Brain pericyte (primary cell): Measurements from ENCODE around the gene L3MBTL4.

ENCODE experiments used
- DNase-seq: peaks from one replicate; pipeline ENCODE4 v3.0.0-alpha.2; 2012; ENCODE audit warnings: low read depth, low spot score

L3MBTL4 gene

DNA sequence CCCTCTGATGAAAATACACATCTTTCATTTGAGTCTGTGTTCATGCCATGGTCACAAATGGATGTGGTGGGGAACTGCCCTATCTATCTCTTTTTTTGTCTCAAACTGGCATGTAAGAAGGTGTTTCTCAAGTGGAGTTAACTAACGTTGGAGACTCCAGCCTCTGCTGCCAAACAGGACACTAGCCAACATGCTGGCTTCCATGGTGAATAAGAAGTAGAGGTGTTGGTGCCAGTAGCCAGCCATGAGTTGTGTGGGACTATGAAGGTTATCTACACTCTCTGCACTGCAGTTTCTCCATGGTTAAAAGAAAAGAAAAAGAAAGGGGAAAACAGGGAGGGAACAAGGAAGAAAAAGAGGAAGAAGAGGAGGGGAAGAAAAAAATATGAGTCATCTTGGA is 370.4 kb downstream of the L3MBTL4 start:
- DNase-seq, result no peak

DNA sequence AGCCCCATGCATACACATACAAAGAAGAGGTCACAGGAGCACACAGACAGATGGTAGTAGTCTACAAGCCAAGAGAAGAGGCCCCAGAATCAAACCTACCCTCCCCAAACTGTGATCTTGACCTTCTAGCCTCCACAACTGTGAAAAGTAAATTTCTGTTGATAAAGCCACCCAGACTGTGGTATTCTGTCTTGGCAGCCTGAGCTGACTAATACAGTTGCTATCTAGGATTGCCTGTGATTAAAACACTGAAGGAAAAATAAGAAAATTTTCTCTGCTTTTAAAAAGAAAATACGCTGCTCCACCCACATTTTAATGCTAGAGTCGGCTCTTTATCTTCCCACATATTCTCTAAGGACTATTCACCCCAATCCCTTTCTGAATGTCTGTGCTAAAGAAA is 375.7 kb downstream of the L3MBTL4 start:
- DNase-seq, result no peak

DNA sequence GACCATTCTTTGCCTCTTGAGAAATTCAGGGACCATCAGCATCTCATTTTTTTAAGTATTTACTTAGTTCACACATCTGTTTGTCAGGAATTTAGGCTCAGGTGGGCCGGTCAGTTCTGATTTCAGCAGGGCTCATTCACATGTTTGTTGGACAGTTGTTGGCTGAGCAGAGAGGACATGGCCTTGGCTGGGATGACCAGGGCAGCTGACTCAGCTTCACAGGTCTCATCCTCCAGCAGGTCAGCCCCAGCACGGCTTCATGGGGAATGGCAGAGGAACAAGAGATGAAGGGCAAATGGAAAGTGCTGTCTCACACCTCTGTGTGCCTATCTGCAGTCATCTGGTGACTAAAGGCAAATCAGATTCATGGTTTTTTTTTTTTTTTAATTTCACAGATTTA is 383.3 kb downstream of the L3MBTL4 start:
- DNase-seq, result no peak

DNA sequence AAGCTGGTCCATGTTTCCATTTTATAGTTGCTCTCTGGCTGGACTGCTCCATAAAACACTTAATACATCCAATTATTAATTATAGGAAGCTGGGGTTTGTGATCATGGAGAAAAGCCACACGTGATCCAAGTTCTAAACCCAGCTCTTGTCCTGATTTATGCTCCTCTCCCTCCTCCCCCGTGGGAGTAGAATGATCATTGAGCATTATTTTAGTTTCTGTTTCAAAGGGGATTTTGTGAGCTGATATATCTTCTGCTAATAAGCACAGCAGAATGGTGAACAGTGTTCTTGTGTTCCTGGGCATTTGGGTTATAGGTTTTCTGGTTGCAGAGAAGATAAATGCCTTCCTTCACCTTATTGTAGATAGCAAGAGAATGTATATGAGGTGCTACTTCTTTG is 383.7 kb downstream of the L3MBTL4 start:
- no peak for DNase-seq

DNA sequence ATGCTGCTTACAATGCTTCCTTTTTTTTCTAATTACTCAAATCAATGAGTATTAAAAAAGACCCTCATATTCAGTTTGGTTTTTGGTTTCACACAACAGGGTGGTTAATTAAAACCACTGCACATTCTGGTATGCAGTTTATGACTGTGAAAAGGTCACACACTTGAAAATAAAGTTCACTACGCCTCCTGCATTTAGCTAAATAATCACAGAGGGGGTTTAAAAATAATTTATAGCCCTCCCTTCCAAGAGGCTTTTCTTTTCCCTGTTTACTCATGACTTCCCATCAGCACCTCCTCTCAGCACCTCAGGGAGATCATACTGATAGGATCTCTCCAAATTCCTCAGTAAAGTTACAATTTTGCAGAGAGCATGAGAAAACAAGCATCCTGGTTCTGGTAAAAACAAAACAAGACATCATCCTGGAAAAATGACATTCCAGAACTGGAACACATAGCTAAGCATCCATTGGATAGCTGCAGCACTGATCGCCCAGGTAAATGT is 389.9 kb downstream of the L3MBTL4 start:
- no peak for DNase-seq

DNA sequence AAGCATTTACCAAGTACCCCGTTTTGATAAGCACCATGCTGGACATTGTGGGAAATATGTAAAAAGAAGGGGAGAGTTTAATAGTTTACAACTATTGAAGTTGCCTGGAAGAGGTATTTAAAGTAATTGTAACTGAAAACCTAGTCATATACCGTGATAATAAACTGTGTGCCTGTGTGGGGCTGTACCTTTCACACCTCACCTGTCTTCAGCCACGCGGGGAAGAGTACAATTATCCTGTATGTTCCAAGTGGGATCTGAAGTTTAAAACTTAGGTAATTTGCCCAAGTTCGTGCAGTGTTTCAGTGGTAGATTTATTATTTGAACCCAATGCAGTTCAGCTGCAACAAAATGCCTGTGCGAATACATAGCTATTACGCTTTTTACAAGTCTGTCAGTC is 391.2 kb downstream of the L3MBTL4 start:
- no peak for DNase-seq

DNA sequence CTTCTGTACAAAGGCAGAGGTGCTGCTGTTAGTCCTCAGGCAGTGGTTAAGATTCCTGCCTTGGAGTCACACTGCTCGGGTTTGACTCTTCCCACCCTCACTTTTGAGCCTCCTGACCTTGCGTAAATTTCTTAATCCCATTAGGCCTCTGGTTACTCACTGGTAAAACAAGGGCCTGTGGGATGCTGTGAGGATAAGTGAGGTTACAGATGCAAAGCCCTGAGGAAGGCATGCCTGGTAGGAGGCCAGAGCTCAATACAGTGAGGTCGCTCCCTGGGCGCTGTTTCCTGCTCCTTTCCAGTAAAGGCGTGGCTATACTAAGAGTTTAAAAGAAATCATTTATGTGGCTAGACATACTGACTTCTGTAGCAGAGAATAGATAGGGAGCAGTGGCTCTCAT is 391.9 kb downstream of the L3MBTL4 start:
- DNase-seq, result peak; percentile 29

DNA sequence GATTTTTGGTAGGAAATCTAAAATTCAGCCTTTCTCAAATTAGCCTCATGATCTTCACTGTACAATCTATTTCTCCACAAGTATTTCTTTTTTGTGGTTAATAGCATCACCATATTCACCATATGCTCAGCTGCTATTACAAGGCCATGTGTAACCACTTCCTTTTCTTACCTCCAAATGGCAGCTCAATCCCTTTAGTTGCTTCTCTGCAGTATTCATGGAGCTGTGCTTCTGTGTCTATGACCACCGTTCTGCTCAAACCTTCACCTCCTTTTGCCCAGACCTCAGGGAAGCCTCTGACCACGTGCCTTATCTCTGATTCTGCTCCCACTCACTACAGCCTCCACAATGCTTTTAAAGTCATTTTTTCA is 392.7 kb downstream of the L3MBTL4 start:
- DNase-seq, result no peak

DNA sequence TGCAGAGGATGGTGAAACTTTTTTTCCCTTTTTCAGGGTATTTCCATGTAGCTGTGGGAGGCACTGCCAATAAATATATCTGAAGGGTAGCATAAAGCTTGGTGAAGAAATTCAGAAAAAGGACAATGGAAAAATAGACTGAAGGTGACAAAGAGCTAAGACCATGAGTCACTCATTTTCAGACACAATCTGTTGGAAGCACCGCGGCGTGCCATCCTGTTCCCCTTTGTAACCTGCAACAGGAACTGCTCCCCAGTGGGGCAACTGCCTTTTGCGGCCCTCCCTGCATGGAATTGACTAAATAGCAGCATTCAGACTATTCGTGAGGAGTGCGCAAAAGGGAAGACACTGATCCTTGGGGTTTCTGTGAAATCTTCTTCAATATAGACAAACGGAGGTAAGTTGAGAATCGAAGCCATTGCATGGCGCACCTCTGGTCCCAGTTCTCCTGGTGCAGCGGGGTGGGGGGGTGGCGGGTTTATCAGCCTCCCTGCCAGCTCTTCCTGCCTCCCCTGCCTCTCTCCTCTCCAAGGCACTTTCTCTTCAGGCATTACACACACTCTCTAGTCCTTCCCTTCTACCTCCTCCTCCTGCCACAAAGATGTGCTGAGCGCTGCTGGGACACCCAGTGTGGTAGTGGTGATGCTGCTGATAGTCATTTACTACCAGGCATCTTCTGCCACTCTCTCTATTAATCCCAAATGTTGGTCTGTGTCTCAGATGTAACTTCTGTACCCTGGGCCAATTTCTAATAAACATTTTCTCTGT is 393.2 kb downstream of the L3MBTL4 start:
- no peak for DNase-seq

DNA sequence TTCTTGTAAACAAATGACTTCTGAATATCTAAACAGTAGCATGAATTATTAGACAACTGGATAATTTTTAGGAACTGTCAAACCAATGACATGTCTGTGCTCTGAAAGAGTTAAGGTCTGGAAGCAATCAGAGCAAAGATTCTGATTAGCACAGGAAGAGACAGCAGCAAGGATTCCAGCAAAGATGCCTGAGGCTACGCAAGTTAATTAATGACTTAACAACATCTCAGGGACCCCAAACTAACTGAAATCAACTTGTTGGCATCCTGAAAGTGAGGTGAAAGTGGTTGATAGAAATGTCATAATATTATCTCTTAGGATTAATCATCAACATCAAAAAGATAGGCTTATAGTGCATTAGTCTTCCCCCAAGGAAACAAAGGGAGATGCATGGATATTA is 396.0 kb downstream of the L3MBTL4 start:
- no peak for DNase-seq

DNA sequence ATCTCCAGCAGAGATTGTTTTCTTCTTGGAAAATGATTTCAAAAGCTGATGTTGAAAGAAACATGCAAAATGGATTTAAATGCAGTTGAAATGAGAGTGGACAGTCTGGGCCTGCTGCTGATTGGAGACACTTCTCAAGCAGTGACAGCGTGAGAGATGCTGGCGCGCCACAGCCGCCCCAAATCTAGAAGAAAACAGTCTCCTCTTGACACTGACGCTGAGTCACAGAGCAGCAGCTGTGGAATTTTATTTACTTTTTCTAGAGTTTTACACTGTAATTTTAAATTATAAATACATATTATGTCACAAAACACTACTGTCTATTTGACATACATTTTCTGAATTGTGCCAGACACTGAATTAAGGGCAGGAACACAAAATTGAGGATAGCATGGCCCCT is 397.5 kb downstream of the L3MBTL4 start:
- no peak for DNase-seq

DNA sequence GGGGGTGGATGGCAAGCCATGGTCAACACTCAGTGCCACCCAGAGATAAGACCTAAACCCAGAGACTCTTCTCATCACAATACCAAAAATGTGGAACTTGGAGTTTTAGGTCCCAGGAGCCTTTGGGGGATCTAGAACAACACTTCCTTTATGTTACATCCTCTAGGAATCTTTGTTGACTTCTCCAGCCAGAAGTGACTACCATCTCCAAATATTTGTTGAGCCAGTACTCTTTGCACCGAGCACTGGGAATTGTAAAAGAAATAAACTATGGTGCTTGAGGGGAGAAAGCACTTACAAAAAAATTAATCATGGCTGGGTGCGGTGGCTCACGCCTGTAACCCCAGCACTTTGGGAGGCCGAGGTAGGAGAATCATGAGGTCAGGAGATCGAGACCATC is 399.3 kb downstream of the L3MBTL4 start:
- DNase-seq, result no peak

DNA sequence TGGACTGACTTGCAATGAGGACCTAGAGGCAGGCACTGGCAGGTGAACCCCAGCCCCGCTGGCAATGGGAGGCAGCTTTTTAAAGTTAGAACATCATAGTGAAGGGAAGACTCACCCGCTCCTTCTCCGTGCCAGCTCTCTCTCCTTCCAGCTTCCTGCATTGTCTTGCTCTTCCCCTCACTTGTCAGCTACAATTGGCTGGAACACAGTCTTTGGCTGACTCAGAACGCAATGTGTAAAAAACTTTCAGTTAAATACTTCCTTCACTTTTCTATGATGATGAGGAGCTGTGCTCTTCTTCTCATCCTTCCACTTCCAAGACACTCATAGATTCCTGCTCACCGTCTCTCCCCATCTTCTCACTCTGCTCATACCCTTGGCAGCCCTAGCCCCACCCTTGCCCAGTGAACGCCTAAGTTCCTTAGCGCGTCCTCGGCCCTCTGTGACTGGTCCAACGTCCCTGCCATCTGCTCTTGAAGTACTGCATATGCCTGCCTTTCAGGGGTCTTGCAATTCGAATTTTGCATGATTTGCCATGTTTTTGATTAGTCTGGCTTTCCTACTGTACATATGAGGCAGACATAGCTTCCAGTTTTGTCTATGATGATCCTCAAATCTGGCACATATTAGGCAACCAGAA is 401.4 kb downstream of the L3MBTL4 start:
- no peak for DNase-seq

DNA sequence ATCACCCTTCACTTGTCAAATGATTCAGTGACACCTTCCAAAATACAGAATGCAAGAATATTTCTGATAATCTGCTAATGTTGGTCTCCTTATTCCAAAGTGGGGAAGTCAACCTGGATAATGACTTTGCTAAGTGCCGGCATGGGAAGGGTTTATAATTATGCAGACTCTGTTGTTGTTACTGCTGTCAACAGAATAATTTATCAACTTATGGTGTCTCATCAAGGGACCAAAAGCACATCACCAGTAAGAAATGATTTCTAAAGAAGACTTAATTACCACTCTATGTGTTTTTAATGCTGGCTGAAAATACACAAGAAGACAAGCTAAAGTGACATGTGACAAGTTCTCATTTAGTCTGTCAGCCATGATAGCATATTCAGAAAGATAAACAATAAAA is 403.8 kb downstream of the L3MBTL4 start:
- no peak for DNase-seq

DNA sequence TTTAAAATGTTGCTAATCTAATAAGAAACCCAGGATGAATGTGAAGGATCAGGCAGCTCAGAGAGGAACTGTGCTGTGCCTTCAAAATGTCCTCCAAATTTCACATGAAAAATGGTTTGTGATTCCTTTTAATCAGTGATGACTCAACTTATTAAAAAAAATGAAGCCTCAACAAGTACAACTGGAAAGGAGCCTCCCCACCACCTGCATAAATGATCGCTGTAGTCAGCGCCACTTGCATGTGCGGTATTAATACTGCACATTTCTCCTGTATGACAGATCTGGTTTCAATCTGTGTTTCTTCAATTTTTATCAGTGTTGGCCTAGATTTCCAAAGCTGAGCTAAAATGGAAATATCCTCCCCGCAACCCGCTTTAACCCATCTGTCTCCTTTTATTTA is 404.4 kb downstream of the L3MBTL4 start:
- no peak for DNase-seq

DNA sequence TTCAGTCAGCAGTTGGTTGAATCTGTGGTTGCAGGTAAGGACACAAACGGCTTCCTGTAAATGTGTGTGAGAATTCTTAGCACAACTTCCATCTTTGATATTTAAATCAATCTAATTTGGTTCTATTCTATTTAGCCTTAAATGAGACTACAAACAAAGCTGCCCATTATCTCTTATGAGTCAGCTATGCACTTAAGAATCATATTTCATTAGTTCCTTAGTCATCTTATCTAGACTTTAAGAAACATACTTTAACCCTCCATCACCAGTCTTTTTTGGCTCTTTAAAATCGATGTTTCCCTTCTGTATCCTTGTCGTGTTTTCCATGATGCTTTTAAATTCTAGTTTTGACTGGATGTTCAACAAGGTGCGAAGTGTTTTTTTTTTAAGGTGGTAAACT is 405.0 kb downstream of the L3MBTL4 start:
- no peak for DNase-seq

DNA sequence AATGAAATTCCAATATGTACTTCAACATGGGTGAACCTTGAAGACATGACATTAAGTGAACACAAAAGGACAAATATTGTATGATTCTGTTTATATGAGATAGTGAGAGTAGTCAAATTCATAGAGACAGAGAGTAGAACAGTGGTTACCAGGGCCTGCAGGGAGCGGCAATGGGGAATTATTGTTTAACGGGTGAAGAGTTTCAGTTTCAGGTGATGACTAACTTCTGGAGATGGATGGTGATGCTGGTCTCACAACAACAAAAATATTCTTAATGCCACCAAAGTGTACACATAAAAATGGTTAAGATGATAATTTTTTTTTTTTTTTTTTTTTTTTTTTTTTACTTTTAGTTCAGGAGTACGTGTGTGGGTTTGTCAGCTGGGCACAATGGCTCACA is 410.0 kb downstream of the L3MBTL4 start:
- no peak for DNase-seq

DNA sequence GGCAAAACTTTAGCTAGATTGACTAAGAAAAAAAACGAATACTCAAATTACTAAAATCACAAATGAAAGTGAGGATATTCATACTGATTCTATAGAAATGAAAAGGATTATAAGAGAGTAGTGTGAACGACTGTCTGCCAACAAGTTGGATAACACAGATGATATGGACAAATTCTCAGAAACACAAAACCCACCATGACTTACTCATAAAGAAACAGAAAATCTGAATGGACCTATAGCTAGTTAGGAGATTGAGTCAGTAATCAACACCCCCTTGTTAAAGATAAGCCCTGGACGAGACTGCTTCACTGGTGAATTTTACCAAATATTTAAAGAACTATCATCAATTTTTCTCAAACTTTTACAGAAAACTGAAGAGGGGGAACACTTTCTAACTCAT is 410.6 kb downstream of the L3MBTL4 start:
- DNase-seq, result no peak

DNA sequence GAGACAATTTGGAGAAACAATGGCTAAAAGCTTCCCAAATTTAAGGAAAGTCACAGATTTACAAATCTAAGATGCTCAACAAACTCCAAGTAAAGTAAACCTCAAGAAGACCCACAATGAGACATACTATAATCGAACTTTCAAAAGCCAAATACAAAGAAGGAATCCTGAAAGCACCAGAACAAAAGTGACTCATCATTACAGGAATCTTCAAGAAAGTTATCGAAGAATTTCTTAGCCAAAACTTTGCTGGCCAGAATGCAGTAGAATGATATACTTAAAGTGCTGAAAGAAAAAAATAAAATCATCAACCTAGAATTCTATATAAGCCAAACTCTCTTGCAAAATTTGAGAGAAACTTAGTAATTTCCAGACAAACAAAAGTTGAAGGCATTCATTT is 412.8 kb downstream of the L3MBTL4 start:
- DNase-seq, result no peak

DNA sequence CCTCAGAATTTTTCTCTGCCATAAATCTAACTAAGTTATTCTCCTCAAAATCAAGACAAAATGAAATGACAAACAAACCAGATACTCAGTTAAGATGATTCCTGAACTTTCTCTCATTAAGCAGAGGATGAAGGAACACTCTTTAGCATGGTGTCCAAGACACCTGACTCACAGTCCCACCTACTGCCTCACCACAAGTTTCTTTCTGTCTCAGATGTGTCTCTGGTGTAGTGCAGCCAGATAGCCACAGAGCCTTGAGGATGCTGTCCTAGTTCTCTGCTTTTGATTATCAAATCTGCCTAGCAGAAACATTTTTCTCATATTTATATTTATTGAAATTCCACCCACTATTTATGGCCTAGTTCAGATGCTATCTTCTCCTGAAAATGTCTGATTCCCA is 415.8 kb downstream of the L3MBTL4 start:
- DNase-seq, result no peak

DNA sequence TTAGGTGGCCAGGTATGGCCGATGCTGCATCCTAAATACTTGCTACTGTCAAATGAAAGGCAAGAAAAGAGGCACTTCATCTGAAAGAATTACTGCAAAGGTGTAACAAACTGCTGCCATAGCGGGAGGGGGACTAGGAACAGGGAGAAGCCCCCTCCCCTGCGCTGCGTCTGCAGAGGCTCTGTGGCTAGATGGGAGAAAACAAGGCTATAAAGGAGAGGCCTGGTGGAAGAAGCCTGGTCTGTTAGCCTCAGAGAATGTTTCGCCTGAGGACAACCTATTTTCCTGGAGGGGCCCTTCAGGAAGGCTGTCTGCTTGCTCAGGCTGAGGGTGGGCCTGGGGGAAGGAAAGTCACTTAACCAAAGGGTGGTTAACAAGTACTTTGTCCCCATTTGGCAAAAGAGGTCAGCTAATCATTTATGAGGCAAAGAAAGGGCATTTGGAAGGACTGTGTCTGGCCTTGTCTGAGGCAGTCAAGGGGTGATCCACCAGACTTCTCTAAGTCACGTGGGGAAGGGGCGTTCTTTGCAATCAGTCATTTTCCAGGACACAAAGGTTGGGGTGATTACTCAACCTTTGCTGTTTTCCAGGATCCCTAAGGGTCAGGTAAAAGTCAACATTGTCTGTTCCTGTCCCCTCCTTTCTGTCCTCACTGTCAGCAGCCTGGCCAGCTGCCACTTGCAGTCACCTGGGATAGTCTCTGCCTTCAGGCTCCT is 416.4 kb downstream of the L3MBTL4 start:
- DNase-seq, result no peak

DNA sequence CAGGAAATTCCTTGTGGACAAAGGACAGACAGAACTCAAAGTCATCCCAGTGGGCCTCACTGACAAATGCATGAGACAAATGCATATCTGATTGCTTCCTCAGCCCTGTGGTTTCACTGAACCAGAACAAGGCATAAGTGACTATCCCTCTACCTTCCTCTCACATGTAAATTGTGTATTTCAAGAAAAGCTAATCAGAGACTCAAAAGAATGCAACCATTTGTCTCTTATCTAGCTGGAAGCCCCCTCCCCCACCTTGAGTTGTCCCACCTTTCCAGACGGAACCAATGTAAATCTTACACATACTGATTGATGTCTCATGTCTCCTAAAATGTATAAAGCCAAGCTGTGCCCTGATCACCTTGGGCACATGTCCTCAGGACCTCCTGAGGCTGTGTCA is 417.4 kb downstream of the L3MBTL4 start:
- DNase-seq, result no peak

DNA sequence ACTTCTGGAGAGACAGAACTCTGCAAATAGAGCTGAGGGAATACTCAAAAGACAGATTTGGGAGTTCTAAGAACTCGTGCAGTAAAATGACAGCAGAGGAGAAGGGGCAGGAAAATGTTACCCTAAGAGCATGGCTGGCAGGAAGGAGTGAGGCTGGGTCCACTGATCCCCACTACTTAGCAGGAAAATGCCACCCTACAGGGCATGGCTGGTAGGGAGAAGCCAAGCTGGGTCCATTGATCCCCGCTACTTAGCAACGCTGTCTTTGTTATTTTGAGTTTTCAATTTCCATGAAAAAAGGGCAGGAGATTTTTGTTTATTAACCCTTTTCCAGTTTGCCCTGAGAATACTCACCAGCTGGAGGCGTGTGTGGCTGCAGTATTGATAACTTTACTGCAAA is 419.1 kb downstream of the L3MBTL4 start:
- DNase-seq, result no peak
